H9 (cell line): Measurements from ENCODE around the gene UBE3A. TPM values are rescaled to one million over a fixed set of nuclear protein-coding genes. Genes with fewer than 3 reads are reported as not detected.

Source experiments
- DNase-seq: peaks from one replicate; pipeline ENCODE4 v3.0.0-alpha.2; 2017
- H2AFZ ChIP-seq: one replicate; pipeline ENCODE4 v1.6.1; 2013; ENCODE audit warnings: mild to moderate bottlenecking, low read length, control low read depth, moderate library complexity
- H2AK5ac ChIP-seq: 2 replicates; pipeline ENCODE4 v1.6.1; 2013; ENCODE audit warnings: low read length, control low read depth, mixed read lengths; ENCODE audit not compliant: insufficient read length
- H2BK120ac ChIP-seq: one replicate; pipeline ENCODE4 v1.6.1; 2013; ENCODE audit warnings: low read depth, mild to moderate bottlenecking, low read length, control low read depth, inconsistent platforms; ENCODE audit not compliant: poor library complexity, severe bottlenecking
- H2BK12ac ChIP-seq: 2 replicates; pipeline ENCODE4 v1.6.1; 2013; ENCODE audit warnings: low read length, control low read depth, mixed read lengths, low read depth; ENCODE audit not compliant: insufficient read length
- H2BK15ac ChIP-seq: 2 replicates; pipeline ENCODE4 v1.6.1; 2013; ENCODE audit warnings: low read depth, low read length, control low read depth
- H2BK20ac ChIP-seq: one replicate; pipeline ENCODE4 v1.6.1; 2013; ENCODE audit warnings: low read depth, mild to moderate bottlenecking, low read length, control low read depth, inconsistent platforms; ENCODE audit not compliant: poor library complexity, severe bottlenecking
- H2BK5ac ChIP-seq: 2 replicates; pipeline ENCODE4 v1.6.1; 2013; ENCODE audit warnings: low read length, control low read depth, mixed read lengths; ENCODE audit not compliant: insufficient read length
- H3K14ac ChIP-seq: 2 replicates; pipeline ENCODE4 v1.6.1; 2013; ENCODE audit warnings: low read length, control low read depth; ENCODE audit not compliant: insufficient read depth
- H3K18ac ChIP-seq: 2 replicates; pipeline ENCODE4 v1.6.1; 2013; ENCODE audit warnings: low read depth, mild to moderate bottlenecking, mixed read lengths, low read length, control low read depth; ENCODE audit not compliant: insufficient read length
- H3K23ac ChIP-seq: 2 replicates; pipeline ENCODE4 v1.6.1; 2013; ENCODE audit warnings: low read length, control low read depth, mixed read lengths, low read depth; ENCODE audit not compliant: insufficient read length
- H3K23me2 ChIP-seq: 2 replicates; pipeline ENCODE4 v1.6.1; 2013; ENCODE audit warnings: low read depth, mild to moderate bottlenecking, mixed read lengths, low read length, control low read depth; ENCODE audit not compliant: insufficient read length, poor library complexity, severe bottlenecking
- H3K27ac ChIP-seq: 2 replicates; pipeline ENCODE4 v1.5.1; 2013; ENCODE audit warnings: low read length, control low read depth, mixed read lengths, low read depth; ENCODE audit not compliant: insufficient read length
- H3K27me3 ChIP-seq: 2 replicates; pipeline ENCODE4 v1.6.1; 2013; ENCODE audit warnings: low read length, control low read depth, inconsistent platforms; ENCODE audit not compliant: insufficient read depth
- H3K4ac ChIP-seq: 2 replicates; pipeline ENCODE4 v1.6.1; 2013; ENCODE audit warnings: low read depth, mild to moderate bottlenecking, control low read depth, inconsistent platforms, low read length, moderate library complexity
- H3K4me1 ChIP-seq: 2 replicates; pipeline ENCODE4 v1.6.1; 2013; ENCODE audit warnings: low read length, control low read depth, inconsistent platforms; ENCODE audit not compliant: insufficient read depth
- H3K4me2 ChIP-seq: 2 replicates; pipeline ENCODE4 v1.6.1; 2013; ENCODE audit warnings: low read length, control low read depth, mixed read lengths; ENCODE audit not compliant: insufficient read length, insufficient read depth
- H3K56ac ChIP-seq: 2 replicates; pipeline ENCODE4 v1.6.1; 2013; ENCODE audit warnings: low read depth, mild to moderate bottlenecking, mixed read lengths, low read length, control low read depth; ENCODE audit not compliant: insufficient read length
- H3K79me1 ChIP-seq: 2 replicates; pipeline ENCODE4 v1.6.1; 2013; ENCODE audit warnings: low read depth, mild to moderate bottlenecking, moderate library complexity, low read length, control low read depth, inconsistent platforms; ENCODE audit not compliant: insufficient read depth, poor library complexity, severe bottlenecking
- H3K79me2 ChIP-seq: 2 replicates; pipeline ENCODE4 v1.6.1; 2013; ENCODE audit warnings: low read length, control low read depth, inconsistent platforms; ENCODE audit not compliant: insufficient read depth
- H3K9ac ChIP-seq: 2 replicates; pipeline ENCODE4 v1.6.1; 2013; ENCODE audit warnings: low read length, control low read depth, mixed read lengths; ENCODE audit not compliant: insufficient read length; ENCODE audit errors: extremely low read depth
- H3K9me3 ChIP-seq: one replicate; pipeline ENCODE4 v1.6.1; 2013; ENCODE audit warnings: low read depth, low read length, inconsistent platforms; ENCODE audit not compliant: control insufficient read depth
- H3T11ph ChIP-seq: one replicate; pipeline ENCODE4 v1.6.1; 2013; ENCODE audit warnings: mild to moderate bottlenecking, low read length, control low read depth, inconsistent platforms
- H4K20me1 ChIP-seq: one replicate; pipeline ENCODE4 v1.6.1; 2013; ENCODE audit not compliant: control insufficient read depth, insufficient read length, insufficient read depth
- H4K5ac ChIP-seq: 2 replicates; pipeline ENCODE4 v1.6.1; 2013; ENCODE audit warnings: low read depth, mild to moderate bottlenecking, mixed read lengths, low read length, control low read depth; ENCODE audit not compliant: insufficient read length
- H4K8ac ChIP-seq: replicated peaks from 2 replicates; pipeline ENCODE4 v1.6.1; 2013; ENCODE audit warnings: low read length, control low read depth, mixed read lengths, low read depth; ENCODE audit not compliant: insufficient read length
- H4K91ac ChIP-seq: 2 replicates; pipeline ENCODE4 v1.6.1; 2013; ENCODE audit warnings: low read depth, mild to moderate bottlenecking, moderate library complexity, mixed read lengths, low read length, control low read depth; ENCODE audit not compliant: insufficient read length
- H3K27ac Mint-ChIP-seq, 3 experiments: 2 replicates in 2 of 3; 3 replicates in 1 of 3; pipeline ENCODE4 v1.8.0; 2020 to 2021; ENCODE audit warnings: mixed read lengths in 3 of 3, mild to moderate bottlenecking in 1 of 3, moderate library complexity in 1 of 3
- H3K27me3 Mint-ChIP-seq: 2 replicates; pipeline ENCODE4 v1.8.0; 2021; ENCODE audit warnings: low read depth, mild to moderate bottlenecking, moderate library complexity, mixed read lengths
- H3K36me3 Mint-ChIP-seq, 3 experiments: 2 replicates in 2 of 3; 3 replicates in 1 of 3; pipeline ENCODE4 v1.8.0; 2020 to 2021; ENCODE audit warnings: low read depth in 3 of 3, mixed read lengths in 3 of 3; ENCODE audit not compliant: insufficient read depth in 1 of 3
- H3K4me1 Mint-ChIP-seq, 2 experiments: 2 replicates each; pipeline ENCODE4 v1.8.0; 2020; ENCODE audit warnings: mixed read lengths in 2 of 2
- H3K4me3 Mint-ChIP-seq, 2 experiments: 2 replicates in 1 of 2; 3 replicates in 1 of 2; pipeline ENCODE4 v1.8.0; 2020 to 2021; ENCODE audit warnings: mild to moderate bottlenecking in 2 of 2, mixed read lengths in 2 of 2, moderate library complexity in 1 of 2
- H3K9me3 Mint-ChIP-seq, 2 experiments: 2 replicates in 1 of 2; 3 replicates in 1 of 2; pipeline ENCODE4 v1.8.0; 2020; ENCODE audit warnings: mild to moderate bottlenecking in 2 of 2, mixed read lengths in 2 of 2, moderate library complexity in 1 of 2
- WGBS: extraction: QIAGEN DNeasy Blood & Tissue Kit; methylation state at CpG from one replicate; pipeline ENCODE4 v1.1.7; 2013; ENCODE audit warnings: missing lambda C conversion rate, low lambda C conversion rate, mixed read lengths; ENCODE audit not compliant: insufficient read length; ENCODE audit errors: extremely low coverage; 5-methylcytosine and 5-hydroxymethylcytosine counted together
- total RNA-seq: library from RNA; stranded (reverse); gene quantifications from 2 replicates; pipeline ENCODE4 v1.2.1, GENCODE V29; 2021
- TF ChIP-seq, protein P1 (sequence below): fragments of 200-600 bp; sonication (generic); conservative IDR thresholded peaks from 3 replicates; pipeline ENCODE4 v1.8.0; 2021; ENCODE audit warnings: antibody characterized with exemption, mild to moderate bottlenecking

The UBE3A gene
- total RNA-seq, 1 experiment from 2014 or later, result 108 TPM

- Mint-ChIP-seq H3K27ac (no peak overlapping the region), H3K36me3 (peaks cover 42 to 50% (median 43%) of the 10 kb centered on the region in 3 experiments), H3K4me3 (no peak overlapping the region), H3K9me3 (no peaks in the 10 kb centered on the region; a peak in 3 of 5 replicates), H3K4me1 (peaks cover 24 to 25% of the 10 kb centered on the region in 2 experiments), H3K27me3 (no peaks in the 10 kb centered on the region)
- Histone ChIP-seq H3K23ac (no peak overlapping the region), H2BK12ac (no peak overlapping the region), H4K91ac (no peak overlapping the region), H3K9ac (no peak overlapping the region), H3K4me2 (no peak overlapping the region), H2BK20ac (no peak overlapping the region), H3K23me2 (no peaks in the 10 kb centered on the region), H3K9me3 (no peaks in the 10 kb centered on the region), H3K79me1 (no peaks in the 10 kb centered on the region), H4K20me1 (no peaks in the 10 kb centered on the region), H3K14ac (no peak overlapping the region), H3K18ac (no peak overlapping the region), H3K56ac (no peak overlapping the region), H2BK120ac (no peak overlapping the region), H3K4me1 (peaks cover 4% of the 10 kb centered on the region; the same call in 1 of the 2 replicates), H4K5ac (no peak overlapping the region), H3K79me2 (no peaks in the 10 kb centered on the region), H3T11ph (no peak overlapping the region), H3K27ac (no peak overlapping the region), H2AK5ac (no peak overlapping the region), H3K4ac (no peak overlapping the region), H3K27me3 (no peaks in the 10 kb centered on the region), H4K8ac (no peak overlapping the region), H2BK5ac (no peak overlapping the region), H2AFZ (no peak overlapping the region), H2BK15ac (no peak overlapping the region)
- DNase-seq, result no peak
- WGBS, result no CpG with 5 or more reads among the region's 2 CpGs
- TF ChIP-seq, protein P1, sequence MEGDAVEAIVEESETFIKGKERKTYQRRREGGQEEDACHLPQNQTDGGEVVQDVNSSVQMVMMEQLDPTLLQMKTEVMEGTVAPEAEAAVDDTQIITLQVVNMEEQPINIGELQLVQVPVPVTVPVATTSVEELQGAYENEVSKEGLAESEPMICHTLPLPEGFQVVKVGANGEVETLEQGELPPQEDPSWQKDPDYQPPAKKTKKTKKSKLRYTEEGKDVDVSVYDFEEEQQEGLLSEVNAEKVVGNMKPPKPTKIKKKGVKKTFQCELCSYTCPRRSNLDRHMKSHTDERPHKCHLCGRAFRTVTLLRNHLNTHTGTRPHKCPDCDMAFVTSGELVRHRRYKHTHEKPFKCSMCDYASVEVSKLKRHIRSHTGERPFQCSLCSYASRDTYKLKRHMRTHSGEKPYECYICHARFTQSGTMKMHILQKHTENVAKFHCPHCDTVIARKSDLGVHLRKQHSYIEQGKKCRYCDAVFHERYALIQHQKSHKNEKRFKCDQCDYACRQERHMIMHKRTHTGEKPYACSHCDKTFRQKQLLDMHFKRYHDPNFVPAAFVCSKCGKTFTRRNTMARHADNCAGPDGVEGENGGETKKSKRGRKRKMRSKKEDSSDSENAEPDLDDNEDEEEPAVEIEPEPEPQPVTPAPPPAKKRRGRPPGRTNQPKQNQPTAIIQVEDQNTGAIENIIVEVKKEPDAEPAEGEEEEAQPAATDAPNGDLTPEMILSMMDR, result no peak
Measured at GRCh38 chr15:25339431-25339830, 99.4 kb downstream of the UBE3A start.
